DMS153 treated with DMSO at 0.1 percent for 48 hours (cell line): Measurements from ENCODE around the gene KCNC3.
A peak's percentile ranks its signal among the peaks of the same experiment; 100 is the strongest.

ENCODE experiments used
- DNase-seq: peaks from one replicate; lab custom pipeline; 2025; ENCODE audit not compliant: unreplicated experiment; lab: John Stamatoyannopoulos, UW

KCNC3 gene

DNA sequence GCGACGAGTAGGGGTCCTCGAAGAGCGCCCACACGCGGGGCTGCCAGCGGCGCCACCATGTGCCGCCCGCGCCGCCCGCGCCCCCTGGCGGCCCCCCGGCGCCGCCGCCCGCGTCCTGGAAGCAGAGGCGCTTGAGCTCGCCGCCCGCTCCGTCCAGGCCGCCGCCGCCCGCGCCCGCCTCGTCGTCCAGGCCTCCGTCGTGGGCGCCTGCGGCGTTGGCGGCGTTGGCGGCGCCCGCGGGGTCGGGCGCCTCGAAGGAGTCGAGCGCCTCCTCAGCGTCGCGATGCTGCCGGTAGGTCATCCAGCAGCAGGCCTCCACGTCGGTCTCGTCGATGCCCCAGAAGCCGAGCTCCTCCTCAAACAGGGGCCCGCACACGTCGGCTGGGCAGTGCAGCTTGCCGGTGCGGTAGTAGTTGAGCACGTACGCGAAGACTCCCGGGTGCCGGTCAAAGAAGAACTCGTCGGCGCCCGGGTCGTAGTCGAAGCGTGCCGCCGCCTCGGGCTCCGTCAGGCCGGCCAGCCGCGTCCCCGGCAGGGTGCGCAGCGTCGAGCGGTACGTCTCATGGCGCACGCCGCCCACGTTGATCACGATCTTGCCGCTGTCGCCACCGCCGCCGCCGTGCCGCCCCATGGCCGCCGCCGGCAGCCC is 829 bp downstream of the KCNC3 start:
- DNase-seq = no peak

DNA sequence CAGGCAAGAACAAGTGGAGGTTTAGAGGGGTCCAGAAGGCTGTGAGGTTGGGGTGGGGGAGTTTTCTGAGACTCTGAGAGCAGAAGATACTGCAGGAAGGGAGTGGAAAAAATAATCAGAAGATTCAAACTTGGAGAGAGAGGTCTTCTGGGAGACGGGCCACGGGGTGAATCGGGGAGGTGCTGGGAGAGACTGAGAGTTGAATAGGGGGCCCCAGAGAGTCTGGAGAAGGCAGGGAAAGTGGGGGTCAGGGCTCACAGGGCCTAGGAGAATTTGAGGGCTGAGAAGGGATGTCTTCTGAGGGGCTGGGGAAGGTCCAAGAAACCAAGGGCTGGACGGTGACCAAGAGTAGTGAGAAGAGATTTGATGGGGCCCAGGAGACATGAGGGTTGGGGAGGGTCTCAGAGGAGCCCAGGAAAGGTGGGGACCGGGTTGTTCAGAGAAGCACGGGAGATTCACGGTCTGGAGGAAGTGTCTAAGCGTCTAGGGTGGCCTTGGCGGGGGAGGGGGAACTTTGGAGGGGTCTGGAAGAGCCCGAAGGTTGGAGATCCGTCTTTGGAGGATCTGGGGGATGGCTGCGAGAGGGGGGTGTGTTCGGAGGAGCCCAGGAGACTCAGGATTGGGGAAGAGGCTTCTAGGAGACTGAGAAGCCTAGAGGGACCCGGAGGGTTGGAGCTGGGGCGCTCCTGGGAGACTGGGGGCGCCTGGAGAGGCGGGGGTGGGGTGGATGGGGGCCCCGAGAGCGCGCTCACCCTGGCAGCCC is 1.5 kb downstream of the KCNC3 start:
- no peak for DNase-seq

DNA sequence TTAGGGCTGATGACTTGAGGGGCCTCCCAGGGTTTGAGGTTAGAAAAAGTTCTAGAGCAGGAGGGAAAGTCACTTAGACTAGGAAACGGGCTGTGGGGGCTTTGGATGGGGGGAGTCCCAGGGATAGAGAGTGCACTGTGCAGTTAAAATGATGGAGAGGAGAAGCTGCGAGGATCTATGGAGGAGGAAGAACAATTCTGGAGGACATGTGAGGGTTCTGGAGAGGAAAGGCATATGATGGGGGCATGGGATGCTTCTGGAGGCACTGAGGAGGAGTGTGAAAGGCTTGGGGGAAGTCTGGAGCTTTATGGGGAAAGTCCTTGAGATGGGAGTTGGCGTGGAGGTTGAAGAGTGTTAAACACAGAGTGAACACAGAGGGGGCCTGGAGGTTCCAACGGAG is 2.2 kb downstream of the KCNC3 start:
- DNase-seq = no peak

DNA sequence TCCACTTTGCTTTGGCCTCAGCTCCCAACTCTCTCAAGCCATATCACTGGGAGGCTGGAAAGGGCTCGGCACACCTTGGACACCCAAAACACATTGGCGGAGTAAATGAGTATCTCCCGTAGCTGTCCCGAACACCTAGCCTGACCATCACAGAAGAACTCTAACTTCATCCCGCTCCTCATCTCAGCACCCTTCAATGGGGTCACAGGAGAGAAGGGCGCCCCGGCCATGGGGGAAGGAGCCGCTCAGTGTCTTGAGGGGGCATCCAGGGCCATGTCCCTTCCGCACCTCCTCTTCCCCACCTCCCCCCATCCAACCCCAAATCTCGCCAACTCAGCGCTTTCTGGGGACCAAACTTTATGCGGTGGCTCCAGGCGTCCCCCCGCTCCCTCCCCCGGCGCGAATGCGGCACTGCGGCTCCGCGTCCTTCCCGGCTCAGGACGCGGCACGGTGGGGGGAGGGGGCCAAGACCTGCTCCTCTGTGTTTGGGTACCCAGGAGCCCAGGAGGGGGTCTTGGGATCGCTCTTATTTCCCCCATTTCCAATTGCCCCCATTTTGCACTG is 3.0 kb downstream of the KCNC3 start:
- DNase-seq = no peak

DNA sequence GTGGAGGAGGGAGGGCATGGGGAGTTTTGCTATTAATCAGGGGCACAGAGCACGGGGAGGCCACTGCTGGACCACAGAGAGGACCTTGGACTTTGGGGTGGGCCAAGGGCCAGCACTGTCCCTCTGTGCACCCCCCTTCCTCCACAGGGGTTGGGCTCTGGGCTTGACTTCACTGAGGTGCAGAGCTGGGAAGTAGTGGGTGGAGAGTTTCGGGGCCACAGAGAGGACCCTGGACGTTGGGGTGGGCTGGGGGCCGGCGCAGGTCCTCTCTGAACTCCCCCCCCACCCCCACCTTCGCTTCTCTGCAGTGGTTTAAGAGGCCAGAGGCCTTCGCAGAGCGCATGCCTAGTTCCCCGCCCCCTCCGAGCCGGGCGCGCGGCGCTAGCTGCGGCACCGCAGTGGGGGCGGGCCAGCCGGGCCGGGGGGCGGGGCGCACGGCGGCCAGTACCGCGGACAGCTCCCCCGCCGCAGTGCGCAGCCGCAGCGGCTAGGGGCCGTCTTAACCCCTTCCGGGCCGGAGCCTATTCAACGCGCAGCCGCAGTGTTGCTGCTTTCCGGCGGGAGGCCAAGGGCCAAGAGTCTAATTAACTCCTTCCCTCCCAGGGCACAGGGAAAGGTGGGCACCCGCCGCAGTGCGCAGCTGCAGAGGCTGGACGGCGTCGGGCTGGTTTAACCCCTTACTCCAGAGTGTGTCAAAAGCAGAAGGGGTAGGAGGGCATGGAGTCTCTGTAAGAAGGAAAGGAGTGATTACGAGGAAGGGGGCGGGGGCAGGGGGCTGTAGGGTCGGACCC is 3.7 kb downstream of the KCNC3 start:
- peak; percentile 91 for DNase-seq

DNA sequence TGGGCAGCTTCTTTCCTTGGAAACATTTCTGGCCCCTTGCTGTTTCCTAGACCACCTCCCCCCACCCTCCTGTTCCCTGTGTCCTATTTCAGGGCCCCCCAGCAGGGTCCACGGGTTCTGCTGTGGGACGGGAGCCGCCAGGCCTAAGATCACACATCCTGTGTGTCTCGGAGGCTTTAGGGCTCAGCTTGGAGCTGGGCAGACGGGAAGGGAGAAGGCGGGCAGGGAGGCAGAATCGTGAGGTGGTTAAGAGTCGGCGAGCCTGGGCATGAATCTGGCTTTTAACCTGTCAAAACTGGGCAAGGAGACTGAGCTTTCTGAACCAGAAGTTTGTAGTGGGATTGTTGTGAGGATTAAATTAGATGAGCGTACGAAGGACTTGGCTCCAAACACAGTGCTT is 4.8 kb downstream of the KCNC3 start:
- no peak for DNase-seq

DNA sequence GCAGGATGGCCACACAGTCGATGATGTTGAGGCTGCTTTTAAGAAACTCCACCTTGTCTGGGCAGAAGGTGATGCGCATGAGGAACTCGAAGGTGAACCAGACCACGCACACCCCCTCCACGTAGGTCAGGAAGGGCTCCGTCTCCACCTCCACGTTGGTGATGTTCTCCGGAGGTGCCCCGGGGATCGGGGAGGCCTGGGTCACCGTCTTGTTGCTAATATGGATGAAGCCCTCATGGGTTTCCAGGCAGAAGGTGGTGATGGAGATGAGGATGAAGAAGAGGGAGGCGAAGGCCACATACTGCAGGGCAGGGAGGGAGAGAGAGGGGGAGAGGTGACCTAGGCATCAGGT is 5.4 kb downstream of the KCNC3 start:
- DNase-seq = no peak

DNA sequence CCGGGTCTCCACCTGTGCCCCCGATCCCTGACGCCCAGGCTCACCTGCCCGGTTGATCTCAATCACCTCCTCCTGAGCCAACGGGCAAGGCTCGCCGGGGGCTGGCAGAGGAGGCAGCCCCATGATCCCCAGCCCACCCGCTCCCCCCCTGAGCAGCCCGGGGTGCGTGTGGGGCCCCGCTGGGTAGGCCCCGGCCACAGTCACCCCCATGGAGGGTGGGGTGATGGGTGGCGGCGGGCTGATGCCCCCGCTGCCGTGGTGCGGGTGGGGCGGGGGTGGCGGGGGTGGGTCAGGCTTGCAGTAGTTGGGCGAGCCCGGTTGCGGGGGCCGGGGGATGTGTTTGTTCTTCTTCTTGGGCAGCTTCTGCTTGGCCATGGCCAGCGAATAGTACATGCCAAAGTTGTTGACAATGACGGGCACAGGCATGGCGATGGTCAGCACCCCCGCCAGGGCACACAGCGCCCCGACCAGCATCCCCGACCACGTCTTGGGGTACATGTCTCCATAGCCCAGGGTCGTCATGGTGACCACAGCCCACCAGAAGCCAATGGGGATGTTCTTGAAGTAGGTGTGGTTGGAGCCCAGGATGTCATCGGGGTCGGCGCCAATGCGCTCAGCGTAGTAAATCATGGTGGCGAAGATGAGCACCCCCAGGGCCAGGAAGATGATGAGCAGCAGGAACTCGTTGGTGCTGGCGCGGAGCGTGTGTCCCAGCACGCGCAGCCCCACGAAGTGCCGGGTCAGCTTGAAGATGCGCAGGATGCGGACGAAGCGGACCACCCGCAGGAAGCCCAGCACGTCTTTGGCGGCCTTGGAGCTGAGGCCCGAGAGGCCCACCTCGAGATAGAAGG is 6.0 kb downstream of the KCNC3 start:
- DNase-seq = no peak

DNA sequence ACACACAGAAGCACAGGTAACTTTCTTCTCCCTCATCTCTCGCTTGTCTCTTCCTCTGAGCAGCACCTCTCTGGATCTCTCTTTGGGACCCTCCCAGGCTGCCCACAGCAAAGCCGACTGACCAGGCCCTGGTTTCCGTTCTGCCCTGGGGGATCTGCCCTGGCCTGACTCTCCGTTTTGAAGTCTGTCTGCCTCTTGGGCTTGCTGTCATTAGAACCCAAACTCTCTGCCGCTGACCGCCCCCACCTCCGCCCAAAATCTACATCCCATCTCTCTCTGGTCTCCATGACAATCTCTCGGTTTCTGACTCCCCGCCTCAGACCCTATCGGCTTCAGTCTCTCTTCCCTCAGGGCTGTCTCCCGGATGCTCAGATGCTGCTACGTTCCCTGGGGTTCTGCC is 6.9 kb downstream of the KCNC3 start:
- DNase-seq = no peak

DNA sequence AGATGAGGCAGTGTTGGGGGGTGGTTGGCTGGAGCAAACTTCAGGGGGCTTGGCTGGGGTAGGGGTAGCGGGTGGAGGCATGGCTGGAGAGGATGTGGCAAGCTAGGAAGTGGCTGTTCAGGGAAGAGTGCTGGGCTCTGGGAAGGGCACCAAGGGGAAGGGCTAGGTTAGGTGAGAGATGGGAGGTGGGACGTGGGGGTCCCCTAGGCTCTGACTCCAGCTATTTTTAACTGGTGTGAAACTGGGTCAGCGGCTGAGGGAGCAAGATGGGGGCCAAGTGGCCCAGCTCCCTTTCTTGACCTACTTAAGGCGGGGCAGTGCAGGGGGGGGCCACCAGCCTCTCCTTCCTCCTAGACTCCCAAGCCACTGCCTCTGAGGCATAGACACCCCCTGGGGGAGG is 7.3 kb downstream of the KCNC3 start:
- no peak for DNase-seq

DNA sequence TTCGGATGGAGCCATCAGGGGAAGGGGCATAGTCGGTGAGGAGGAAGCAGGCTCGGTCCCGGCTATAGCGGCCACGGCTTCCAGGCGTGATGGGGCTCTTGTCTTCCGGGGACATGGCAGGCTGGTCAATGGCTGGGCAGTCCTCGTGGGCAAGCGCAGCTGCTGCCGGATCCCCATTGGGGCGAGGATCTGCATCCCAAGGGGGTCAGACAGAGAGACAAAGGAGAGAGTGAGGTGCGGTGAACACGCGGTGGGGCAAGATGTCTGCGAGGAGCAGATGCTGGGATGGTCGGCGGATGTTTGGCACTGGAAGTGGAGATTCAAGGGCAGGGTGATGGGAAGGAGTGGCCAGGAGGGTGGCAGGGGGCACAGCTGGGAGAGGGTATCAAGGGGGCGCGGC is 8.6 kb downstream of the KCNC3 start:
- DNase-seq = no peak

DNA sequence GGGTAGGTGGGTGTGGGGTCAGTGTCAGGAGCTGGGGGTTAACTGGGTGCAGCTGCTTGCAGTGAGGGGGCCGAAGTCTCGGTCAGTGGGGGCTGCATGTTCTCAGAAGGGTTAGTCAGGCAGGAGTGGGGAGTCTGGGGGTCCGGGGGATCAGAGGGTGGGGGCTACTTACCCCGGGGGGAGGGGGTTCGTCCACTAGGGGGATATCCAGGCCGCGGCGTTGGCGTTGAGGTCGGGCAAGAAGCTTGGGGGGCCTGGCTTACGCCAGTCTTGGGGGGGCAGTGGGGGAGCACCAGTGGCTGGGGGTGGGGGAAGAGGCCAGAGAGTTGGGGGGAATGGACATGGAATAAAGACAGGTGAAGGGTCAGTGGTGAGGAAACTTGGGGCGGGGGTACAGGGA is 9.1 kb downstream of the KCNC3 start:
- no peak for DNase-seq

DNA sequence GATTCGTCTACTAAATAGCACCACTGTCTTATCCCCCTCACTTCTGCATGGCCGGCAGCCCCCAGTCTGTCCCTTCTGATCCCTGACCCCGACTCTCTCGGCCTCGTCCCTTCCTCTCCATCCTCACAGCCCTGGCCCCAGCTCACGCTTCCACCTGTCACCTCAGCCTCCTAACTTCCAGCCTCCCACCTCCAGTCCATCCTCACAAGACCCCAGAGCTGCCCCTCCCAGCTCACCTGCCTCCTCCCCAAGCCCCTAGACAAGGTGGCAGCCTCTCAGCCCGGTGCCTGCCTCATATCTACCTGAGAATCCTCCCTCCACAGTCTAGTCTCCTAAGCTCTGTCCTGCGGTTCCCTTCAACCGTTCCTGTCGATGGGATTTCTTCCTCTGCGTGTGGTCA is 10.0 kb downstream of the KCNC3 start:
- no peak for DNase-seq

DNA sequence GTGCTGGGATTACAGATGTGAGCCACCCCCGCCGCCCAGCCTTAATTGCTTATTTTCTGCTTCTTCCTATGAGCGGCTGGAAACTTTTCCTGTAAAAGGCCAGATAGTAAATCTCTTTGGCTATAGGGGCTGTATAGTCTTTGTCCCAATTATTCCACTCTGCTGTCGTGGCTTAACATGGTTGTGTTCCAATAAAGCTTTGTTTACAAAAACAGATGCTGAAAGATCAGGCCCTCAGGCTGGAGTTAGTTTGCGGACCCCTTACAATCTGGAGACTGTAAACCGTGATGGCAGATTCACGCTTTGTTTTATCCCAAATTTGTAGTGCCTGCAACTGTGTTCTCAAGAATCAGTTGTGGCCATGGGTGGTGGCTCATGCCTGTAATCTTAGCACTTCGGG is 10.7 kb downstream of the KCNC3 start:
- DNase-seq = no peak

DNA sequence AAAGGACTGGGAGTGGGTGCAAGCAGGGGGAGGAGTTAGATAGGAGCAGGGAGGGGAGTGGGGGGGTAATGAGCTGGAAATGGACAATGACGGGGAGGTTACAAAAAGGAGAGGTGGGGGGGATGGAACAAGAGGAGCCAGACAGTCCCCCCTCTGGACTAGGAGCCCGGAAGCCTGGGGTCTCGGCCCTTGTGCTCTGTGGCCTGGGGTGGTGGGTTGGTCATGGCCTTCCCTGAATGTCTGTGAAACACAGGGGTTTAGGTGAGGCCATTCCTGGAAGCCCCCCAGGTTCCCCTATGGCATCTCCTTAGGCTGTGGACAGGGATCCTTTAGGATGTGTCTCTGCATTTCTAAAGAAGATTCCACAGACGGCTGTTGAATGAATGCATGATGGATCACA is 12.1 kb downstream of the KCNC3 start:
- DNase-seq = no peak

DNA sequence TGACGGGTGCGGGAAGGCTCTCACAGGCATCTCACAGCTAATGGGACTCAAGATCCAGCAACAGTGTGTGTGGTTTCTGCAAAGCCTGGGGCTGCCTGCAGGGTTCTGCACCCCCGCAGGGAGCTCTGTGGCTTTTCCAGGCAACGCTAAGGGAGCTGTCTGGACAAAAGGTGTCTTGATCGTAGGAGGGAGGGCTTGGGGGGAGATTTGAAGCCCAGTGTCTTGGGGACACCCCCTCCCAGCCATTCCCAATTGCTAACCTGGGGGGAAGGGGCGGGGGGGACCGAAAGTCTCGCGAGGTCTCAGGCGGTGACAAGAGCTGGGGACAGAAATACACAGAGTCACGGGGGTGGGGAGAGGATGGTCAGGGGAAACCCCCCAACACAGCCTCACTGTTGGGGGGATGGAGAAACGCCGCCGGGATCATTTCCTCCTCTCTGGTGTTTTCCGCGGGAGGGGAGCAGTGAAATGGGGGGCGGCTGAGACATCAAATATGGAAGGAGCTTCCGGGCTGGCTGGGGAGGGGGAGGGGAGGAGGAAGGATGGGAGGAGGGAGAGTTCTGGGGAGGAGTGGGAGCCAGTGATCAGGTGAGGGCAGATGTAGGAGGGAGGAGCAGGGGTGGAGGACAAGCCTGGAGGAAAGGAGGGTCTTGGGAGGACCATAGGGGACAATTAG is 13.3 kb downstream of the KCNC3 start:
- DNase-seq = peak; percentile 49

DNA sequence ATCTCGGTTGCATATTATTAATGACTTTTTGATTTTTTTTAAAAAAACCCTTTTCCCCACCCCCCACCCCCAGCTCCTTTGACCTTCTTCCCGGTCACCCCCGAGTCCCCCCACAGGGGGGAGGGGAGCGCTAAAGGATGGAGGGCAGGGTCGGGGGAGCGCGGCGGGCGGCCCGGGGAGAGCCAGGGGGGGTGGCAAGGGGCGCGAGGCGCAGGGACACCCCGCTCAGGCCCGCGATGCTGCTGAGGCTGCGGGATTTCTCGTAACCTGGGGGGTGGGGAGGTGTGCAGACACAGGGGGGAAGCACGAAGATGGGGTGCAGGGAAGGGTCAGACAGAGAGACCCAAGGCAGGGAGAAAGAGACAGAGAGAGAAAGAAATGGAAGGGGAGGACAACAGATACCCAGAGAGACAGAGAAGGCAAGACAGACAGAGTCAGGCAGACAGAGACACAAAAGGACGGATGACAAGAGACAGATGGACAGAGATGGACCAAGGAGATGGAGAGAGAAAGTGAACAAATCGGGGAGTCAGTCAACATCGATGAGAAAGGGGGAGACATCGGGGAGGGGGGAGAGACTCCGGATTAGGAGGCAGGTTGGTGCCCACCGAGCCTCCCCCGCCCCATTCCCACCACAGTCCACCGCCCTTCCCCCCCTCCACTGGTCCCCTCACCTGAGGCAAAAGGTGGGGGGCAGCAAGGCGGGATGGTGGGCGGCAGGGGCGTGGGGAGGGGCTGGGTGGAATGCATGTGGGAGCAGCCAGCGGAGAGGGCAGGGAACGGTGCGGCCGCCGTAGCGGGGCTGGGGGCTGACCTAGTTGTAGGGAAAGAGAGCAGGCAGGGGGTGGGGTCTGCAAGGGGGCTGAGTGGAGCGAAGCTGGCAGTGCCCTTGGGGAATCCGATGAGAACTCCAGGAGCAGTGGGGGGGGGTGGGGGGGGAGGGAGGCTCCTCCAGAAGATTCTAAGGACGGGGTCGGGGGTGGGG is 14.2 kb downstream of the KCNC3 start:
- no peak for DNase-seq

DNA sequence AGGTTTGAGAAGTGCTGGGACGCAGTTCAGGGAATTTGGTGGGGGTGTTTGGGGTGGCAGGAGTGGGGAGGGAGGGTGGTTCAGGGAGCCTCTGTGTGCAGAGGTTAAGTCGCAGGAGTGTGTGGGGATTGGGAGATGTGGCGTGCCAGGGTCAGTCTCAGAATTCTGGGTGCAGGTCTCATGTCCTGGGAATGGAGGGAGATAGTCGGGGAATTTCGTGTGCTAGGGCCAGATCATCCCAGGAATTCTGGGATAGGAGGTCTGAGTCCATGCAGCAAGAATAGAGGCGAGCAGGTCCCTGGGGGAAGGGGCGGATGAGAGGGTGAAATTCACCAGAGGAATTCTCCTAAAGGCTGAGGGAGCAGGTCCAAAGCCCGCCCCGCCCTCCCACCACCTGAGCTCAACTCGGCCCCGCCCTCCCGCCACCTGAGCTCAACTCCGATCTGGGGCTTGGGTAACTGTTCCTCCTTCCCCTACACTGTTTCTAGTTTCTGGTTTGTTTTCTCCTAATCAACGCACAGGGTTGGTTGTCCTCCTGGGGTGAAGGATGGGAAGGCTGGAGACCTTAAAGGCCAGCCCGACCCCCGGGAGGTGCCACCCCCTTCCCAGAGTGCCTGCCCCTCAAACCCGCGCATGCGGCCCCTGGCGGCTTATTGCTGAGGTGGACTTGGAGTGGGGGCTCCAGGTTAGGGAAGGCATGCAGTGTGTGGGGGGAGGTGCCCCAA is 15.2 kb downstream of the KCNC3 start:
- DNase-seq = peak; percentile 1
